HG02938 (cell line): Measurements from ENCODE around the gene ABCC5.
A peak's percentile ranks its signal among the peaks of the same experiment; 100 is the strongest.
"Not testable (repeated sequence)": the region's sequence is repeated elsewhere in the genome, so short reads cannot be mapped to it uniquely, and the experiment has no call there.

ENCODE experiments used
- ATAC-seq: cut with Tn5 transposase; IDR thresholded peaks from one replicate; pipeline ENCODE4 v1.9.1; 2021; ENCODE audit warnings: mild to moderate bottlenecking, moderate library complexity; ENCODE audit not compliant: unreplicated experiment

ABCC5 gene

DNA sequence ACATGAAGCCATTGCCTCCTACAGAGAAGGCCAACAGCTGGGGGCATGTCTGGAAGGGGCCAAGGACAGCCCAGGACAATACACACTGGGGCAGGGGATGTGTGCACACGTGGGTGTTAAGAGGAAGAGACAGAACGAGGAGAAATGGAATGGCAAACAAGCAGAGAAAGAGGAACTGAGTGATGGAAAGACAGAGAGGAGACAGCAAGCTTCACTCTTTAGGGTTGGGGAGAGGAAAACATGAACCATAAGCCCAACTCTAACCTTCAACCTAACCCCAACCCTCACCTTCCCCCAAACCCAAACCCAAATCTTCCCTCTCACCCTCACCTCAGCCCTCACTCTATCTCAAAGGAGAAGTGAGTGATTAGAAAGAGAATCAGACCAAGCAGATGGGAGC is 121.1 kb downstream of the ABCC5 start:
- ATAC-seq, result no peak

DNA sequence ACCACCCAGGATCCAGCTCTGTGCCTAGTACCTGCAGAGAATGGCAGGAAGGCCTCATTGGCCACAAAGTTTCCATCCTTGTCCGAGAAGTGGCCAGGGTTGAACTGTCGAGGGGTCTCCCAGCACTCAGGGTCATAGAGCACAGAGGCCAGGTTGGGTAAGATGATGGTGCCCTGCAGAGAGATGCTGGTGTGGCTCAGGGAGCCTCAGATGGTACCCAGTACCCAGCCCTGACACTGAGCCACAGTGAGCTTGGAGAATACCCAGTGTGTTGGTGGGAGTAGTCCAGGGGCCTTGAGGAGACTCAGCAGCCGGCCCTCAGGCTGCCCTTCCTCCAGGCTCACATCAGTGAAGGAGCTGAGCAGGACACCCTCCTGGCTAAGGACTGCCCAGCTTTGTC is 121.5 kb downstream of the ABCC5 start:
- ATAC-seq, result no peak

DNA sequence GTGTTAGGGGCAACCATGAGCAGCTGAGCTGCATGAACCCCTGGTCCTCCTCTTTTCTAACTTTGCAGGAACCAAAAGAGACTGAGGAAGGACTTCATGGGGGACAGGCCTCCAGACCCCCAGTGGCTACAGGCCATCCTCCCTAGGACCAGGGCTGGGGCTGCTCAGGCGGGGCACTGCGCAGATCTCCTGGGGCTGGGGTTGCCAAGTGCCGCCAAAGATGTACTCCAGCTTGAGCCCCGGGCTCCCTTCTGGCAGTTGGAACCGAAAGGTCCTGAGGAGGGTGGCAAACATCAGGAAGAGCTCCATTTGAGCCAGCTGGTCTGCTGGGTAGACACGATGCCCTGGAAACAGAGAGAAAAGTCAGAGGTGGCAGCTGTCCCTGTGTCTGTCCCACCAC is 121.9 kb downstream of the ABCC5 start:
- no peak for ATAC-seq

DNA sequence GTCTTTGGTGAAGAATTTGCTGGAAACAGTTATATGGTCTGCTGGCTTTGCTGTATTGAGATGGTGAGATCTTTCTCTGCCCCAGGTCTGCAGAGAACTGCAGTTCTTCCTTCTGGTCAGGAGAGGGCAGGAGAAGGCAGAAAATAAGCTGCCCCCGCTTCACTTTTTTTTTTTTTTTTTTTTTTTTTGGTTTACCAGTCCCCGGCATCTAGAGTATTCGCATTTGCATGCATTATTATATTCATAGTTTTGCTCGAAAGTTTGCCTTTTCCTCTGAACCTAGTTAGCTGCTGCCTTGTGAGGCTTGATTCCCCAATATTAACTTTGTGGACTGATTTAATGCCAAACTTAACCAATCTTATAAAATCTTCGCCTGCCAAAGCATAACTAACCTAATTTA is 122.4 kb downstream of the ABCC5 start:
- ATAC-seq, result no peak

DNA sequence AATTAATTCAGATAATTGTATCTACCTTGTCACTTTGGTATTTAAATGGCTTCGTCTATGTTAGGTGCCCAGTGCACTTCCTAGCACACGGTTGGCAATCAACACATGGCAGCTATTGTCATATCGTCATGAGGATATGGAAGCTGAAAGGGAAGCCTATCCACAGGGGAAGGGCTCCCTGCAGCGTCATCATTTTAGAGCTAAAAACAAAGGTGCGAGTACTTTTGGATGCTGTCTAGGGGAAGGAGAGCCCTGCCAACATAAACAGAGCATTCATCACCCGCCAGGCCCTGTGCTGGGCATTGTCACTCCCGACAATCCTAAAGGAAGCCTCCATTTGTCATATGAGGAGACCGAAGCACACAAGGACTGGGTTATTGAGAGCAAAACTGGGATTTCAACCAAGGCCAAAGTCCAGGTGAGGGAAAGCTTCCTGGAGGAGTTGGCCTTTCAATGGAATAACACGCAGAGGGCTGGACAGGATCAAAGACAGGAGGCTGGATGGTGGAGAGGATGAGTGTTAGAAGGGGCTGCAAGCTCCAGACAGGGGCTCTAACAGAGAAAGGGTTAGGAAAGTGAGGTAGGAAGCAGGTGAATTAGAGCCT is 125.0 kb downstream of the ABCC5 start:
- ATAC-seq, result no peak

DNA sequence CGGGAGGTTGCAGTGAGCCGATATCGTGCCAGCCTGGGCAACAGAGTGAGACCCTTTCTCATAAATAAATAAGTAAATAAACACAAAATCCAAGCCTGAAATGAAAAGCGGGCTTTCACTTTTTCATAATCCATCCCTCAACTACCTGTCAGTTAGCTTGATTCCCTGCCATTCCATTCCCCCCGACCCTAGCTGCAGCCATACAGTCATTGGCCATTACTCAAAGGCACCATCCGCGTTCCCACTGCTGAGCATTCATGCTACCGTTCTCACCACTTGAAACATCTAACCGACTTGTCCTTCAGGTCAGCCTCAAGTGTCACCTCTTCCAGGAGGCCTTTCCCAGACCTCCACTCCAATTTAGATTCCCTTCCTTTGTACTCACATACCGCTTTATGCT is 131.9 kb downstream of the ABCC5 start:
- ATAC-seq, result no peak

DNA sequence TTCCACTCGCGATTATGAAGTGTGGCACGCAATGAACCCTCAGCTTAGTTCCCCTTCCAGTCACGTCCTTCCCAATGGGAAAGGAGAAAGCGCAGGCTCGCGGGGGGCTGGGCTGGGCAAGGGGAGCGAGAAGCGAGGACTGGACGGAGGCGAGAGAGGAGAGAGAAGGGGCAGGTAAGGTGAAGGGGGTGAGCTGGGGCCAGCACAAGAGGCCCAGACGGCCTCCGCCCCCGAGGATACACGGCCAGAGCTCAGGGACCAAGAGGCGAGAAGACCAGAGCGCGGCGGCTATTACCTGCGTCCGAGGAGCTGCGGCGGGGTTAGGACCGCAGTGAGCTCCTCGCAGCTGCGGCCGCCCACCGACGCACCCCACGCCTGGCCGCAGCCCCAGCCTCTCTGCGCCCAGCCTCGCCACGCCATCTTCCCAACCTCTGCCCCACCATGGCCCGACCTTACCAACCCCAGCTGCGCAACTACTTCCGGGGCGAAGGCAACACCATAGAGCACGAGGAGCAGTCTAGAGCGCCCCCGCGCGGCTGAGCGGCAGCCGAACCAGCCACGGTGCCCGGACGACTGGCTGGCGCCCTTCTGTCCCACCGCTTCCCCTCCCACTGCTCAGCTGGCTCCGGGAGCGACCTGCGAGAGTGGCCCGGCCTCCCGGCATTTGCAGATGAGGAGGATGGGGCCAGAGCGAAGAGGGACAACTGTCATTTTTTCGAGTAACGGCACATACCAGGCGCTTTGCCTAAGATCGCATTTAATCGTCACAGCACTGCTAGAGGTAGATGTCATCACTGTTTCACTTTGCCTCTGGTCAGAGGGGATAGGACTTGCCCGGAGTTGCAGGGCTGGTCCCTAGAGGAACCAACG is 133.0 kb downstream of the ABCC5 start, which contains the start of gene PARL:
Gene PARL, minus strand, starts transcription at position 454 of the 870 bp plus-strand sequence. Its CDS starts 34 bp downstream, at position 420.
- peak; percentile 99 for ATAC-seq

DNA sequence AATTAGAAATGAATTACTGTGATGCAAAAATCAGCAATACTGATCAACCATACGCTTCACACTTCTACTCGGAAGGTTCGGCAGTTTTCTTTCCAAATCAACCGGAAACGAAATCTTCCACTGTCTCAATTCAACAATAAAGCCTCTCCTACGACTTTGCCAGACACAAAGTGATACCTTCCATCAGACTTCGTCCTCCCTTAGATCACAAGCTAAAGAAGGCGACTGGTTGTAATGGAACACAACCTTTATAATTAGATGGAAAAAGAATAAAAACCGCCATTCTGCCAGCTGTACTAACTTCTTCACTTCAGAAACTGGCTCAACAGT is 133.6 kb downstream of the ABCC5 start:
- ATAC-seq, result no peak

DNA sequence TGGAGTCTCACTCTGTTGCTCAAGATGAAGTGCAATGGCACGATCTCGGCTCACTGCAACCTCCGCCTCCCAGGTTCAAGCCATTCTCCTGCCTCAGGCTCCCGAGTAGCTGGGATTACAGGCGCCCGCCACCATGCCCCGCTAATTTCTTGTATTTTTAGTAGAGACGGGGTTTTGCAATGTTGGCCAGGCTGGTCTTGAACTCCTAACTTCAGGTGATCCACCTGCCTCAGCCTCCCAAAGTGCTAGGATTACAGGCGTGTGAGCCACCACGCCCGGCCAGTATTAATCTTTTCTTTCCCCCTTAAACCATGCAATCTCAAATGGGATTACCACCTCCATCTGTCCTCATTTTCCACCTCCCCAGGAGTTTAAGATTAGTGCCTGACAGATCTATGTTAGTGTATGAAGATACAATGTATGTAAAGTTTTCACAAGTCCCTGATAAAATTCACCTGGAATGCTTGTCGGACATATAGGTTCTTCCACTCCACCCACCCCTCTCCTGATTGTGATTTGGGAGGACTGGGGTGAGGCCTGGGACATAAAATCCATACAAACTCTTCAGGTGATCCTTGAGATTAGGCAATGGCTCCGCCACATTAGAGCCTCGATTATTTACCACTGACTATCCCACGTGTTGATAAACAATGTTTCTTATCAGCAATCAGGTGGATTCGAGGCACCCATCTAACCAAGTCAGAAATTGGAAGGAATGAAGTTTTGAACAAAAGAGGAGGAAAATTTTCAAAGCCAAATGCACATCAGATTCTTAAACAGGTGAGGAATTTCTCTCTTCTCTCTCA is 134.2 kb downstream of the ABCC5 start:
- ATAC-seq, result no peak

DNA sequence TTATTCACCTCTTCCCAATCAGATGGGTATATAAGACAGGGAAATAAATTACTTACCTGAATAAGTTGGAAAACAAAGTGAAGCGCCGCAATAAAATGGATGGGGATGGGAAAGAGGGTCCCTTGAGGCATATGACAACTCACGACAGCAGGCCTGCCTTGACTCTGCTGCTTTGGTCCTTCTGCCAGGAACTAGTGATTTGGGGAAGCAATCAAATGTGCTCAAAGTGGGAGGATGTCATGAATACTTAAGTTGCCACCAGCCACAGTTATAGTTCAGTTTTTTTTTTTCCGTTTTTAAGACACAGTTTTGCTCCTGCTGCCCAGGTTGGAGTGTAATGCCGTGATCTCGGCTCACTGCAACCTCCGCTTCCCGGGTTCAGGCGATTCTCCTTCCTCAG is 137.6 kb downstream of the ABCC5 start:
- no peak for ATAC-seq

DNA sequence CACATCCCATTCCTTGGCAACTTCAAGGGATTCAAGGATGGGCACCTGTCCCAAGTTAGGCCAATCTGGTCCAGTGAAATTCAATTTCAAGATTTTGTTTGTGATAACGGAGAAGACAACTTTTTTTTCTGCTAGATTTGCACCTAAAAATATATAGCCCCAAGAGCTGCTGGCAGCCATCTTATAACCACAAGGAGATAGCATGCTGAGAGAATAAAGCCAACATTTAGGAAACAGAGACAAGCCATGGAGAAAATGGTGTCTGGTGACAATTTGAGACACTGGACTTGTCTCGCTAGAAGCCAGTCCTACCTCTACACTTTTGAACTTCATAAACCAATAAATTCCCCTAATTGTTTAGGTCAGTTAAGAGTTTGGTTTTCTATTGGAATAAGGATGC is 138.4 kb downstream of the ABCC5 start:
- no peak for ATAC-seq

DNA sequence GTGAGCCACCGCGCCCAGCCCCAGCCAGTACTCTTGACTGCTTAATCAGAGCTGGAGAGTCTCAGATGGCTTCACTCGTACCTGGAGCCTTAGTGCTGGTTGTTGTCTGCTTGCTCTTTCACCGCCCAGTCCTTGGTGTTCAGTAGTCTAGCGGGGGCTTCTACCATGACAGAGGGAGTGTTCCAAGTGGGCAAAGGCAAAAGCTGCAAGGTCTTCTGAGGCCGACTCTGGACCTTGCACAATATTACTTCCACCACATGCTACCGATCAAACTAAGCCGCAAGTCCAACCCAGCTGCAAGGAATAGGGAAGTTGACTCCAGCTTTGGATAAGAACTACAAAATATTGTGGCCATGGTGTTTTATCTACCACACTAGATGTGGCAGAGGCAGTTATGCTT is 139.6 kb downstream of the ABCC5 start:
- ATAC-seq, result no peak

DNA sequence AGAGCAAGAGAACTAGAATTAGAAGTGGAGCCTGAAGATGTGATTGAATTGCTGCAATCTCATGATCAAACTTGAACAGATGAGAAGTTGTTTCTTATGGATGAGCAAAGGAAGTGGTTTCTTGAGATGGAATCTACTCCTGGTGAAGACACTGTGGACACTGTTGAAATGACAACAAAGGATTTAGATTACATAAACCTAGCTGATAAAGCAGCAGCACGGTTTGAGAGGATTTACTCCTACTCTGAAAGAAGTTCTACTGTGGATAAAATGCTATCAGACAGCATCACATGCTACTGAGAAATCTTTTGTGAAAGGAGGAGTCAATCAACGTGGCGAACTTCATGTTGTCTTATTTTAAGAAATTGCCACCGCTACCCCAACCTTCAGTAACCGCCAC is 140.5 kb downstream of the ABCC5 start:
- ATAC-seq, result not testable (repeated sequence)

DNA sequence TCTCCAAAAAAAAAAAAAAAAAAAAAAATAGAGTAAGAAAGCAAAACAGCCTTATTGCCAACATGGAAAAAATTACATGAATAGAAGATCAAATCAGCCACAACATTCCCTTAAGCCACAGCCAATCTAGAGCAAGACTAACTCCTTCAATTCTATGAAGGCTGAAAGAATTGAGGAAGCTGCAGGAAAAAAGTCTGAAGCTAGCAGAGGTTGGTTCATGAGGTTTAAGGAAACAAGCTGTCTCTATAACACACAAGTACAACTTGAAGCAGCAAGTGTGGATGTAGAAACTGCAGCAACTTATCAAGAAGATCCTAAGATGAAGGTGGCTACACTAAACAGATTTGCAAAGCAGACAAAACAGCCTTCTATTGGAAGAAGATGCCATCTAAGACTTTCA is 142.3 kb downstream of the ABCC5 start:
- no peak for ATAC-seq

DNA sequence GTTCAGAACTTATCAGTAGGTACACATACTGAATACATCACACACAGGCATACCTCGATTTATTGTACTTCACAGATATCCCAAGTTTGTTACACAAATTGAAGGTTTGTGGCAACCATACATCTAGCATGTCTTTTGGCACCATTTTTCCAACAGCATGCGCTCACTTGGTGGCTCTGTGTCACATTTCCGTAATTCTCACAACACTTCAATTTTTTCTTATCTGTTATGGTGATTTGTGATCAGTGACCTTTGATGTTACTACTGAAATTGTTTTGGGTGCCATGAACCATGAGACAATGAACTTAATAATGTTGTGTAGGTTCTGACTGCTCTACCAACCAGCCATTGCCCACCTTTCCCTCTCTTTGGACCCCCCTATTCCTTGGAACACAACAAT is 143.8 kb downstream of the ABCC5 start:
- no peak for ATAC-seq

DNA sequence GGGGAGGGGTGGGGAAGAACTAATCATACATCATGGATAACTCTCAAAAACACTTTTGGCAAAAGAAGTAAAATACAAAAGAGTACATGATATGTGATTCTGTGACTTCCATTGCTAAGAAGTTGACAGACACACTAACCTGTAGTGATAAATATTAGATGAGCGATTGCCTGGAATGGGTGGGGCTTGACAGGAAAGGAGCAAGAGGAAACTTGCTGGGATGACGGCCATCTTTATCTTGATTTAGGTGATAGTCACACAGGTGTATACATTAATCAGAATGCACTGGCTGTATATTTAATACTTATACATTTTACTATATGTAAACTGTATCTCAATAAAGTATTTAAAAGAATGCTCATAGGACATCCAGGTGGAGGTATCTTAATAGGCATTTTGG is 146.1 kb downstream of the ABCC5 start:
- no peak for ATAC-seq

DNA sequence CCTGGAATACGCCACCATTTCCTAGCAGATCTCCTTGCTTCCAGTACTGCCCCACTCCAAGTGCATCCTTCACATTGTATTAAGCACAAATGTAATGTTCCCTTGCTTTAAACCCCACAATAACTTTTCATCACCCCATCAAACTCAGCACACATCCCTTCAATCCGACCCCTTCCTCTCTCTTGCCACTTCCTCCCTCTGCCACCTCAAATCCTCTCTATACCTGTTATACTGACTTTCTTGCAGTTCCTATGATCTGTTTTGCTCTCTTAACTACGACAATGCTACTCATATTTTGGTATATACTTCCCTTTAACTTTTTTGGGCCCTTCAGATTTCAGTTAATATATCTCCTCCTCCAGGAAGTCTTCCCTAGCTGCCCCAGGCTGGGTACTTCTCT is 147.1 kb downstream of the ABCC5 start:
- ATAC-seq, result no peak
